HCT116 (cell line): Measurements from ENCODE around the gene HSF2BP.

Source experiments
- EGR1 ChIP-seq: IDR thresholded peaks from 2 replicates; pipeline ENCODE4 v1.6.1; 2012; ENCODE audit warnings: low read depth
- EZH2phosphoT487 ChIP-seq: fragments of 200-600 bp; IDR thresholded peaks from 2 replicates; pipeline ENCODE4 v1.6.1; 2018; ENCODE audit warnings: antibody characterized with exemption, borderline replicate concordance
- JUND ChIP-seq: IDR thresholded peaks from 2 replicates; pipeline ENCODE4 v1.6.1; 2012
- POLR2A ChIP-seq: IDR thresholded peaks from 2 replicates; pipeline ENCODE4 v1.7.0; 2011; ENCODE audit warnings: borderline replicate concordance; ENCODE audit not compliant: insufficient read depth, insufficient read length; ENCODE audit errors: extremely low read depth
- SIN3A ChIP-seq: IDR thresholded peaks from 2 replicates; pipeline ENCODE4 v1.6.1; 2012; ENCODE audit warnings: low read depth
- SP1 ChIP-seq: IDR thresholded peaks from 2 replicates; pipeline ENCODE4 v1.6.1; 2012; ENCODE audit warnings: low read depth
- ZNF274 ChIP-seq: fragments of 200-500 bp; sonication (Bioruptor generic); IDR thresholded peaks from 2 replicates; pipeline ENCODE4 v1.6.1; 2014; ENCODE audit warnings: mild to moderate bottlenecking, low read depth, low read length, inconsistent platforms
- TF ChIP-seq, protein P1 (sequence below), 3 experiments: fragments of 200-600 bp in 1 of 3; sonication (generic) in 1 of 3; IDR thresholded peaks in 2 of 3; conservative IDR thresholded peaks in 1 of 3; 2 replicates each; pipeline ENCODE4 v1.5.1; 2012 to 2017; ENCODE audit warnings: low read depth in 2 of 3, low read length in 2 of 3, antibody characterized with exemption in 1 of 3, borderline replicate concordance in 1 of 3, control low read depth in 1 of 3, mild to moderate bottlenecking in 1 of 3, mixed read lengths in 1 of 3, mixed run types in 1 of 3, moderate library complexity in 1 of 3; ENCODE audit not compliant: insufficient read depth in 1 of 3

DNA sequence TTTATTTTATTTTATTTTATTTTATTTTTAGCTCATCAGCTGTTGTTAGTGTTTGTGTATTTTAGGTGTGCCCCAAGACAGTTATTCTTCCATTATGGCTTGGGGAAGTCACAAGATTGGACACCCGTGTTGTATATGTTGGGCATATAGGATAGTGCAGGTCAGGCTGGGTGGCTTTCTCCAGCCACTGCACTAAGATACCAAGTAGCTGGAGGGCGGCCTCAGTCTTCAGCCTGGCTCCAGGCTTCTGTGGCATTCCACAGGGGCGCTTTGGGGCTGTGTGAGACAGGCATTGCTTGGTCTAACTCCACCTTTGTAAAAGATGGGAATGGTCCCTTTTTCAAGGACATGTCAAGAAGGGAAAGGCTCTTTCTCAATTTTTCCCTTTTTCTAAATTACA, 16.6 kb upstream of the HSF2BP start:
- TF ChIP-seq, protein P1, sequence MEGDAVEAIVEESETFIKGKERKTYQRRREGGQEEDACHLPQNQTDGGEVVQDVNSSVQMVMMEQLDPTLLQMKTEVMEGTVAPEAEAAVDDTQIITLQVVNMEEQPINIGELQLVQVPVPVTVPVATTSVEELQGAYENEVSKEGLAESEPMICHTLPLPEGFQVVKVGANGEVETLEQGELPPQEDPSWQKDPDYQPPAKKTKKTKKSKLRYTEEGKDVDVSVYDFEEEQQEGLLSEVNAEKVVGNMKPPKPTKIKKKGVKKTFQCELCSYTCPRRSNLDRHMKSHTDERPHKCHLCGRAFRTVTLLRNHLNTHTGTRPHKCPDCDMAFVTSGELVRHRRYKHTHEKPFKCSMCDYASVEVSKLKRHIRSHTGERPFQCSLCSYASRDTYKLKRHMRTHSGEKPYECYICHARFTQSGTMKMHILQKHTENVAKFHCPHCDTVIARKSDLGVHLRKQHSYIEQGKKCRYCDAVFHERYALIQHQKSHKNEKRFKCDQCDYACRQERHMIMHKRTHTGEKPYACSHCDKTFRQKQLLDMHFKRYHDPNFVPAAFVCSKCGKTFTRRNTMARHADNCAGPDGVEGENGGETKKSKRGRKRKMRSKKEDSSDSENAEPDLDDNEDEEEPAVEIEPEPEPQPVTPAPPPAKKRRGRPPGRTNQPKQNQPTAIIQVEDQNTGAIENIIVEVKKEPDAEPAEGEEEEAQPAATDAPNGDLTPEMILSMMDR (IDR thresholded peaks at IDR 0.05 in 2 of 3, conservative IDR thresholded peaks at IDR 0.05 in 1 of 3; ENCODE audit: borderline replicate concordance in 1 of 3, insufficient read depth in 1 of 3, low read depth in 2 of 3, low read length in 2 of 3) = no peak
- TF ChIP-seq EGR1 (no peak), POLR2A (no peak), SP1 (no peak), SIN3A (no peak), ZNF274 (no peak), JUND (no peak), EZH2phosphoT487 (no peak)
